HG03354 (cell line): ENCODE results near the gene PEX5.
"Not testable (repeated sequence)": the region's sequence is repeated elsewhere in the genome, so short reads cannot be mapped to it uniquely, and the experiment has no call there.

Source experiments
- ATAC-seq: cut with Tn5 transposase; IDR thresholded peaks from one replicate; pipeline ENCODE4 v1.9.1; 2021; ENCODE audit warnings: mild to moderate bottlenecking; ENCODE audit not compliant: unreplicated experiment, poor library complexity, severe bottlenecking

PEX5 gene

GRCh38 chr12:7158781-7159609 is 30.5 kb upstream of the PEX5 start:
- no peak for ATAC-seq

- no peak for ATAC-seq
Measured at GRCh38 chr12:7160183-7160582, 29.3 kb upstream of the PEX5 start.

- ATAC-seq: no peak
Measured at GRCh38 chr12:7161327-7161726, 28.2 kb upstream of the PEX5 start.

- ATAC-seq: no peak
Measured at GRCh38 chr12:7161811-7162210, 27.7 kb upstream of the PEX5 start.

- ATAC-seq: no peak
Measured at GRCh38 chr12:7162691-7163114, 26.8 kb upstream of the PEX5 start.

- ATAC-seq: no peak
Measured at GRCh38 chr12:7169951-7170350, 19.5 kb upstream of the PEX5 start.

GRCh38 chr12:7171854-7172253 is 17.6 kb upstream of the PEX5 start:
- no peak for ATAC-seq

GRCh38 chr12:7175493-7175892 is 14.0 kb upstream of the PEX5 start:
- no peak for ATAC-seq

- ATAC-seq: no peak
Measured at GRCh38 chr12:7176595-7176994, 12.9 kb upstream of the PEX5 start.

- ATAC-seq: no peak
Measured at GRCh38 chr12:7178481-7178880, 11.0 kb upstream of the PEX5 start.

- ATAC-seq: no peak
Measured at GRCh38 chr12:7180685-7181084, 8.8 kb upstream of the PEX5 start.

- not testable (repeated sequence) for ATAC-seq
Measured at GRCh38 chr12:7186058-7186457, 3.4 kb upstream of the PEX5 start.

GRCh38 chr12:7188562-7189397 is 706 bp upstream of the PEX5 start:
- ATAC-seq: peak; percentile 35

GRCh38 chr12:7190268-7191055 is 976 bp downstream of the PEX5 start:
- peak; percentile 11 for ATAC-seq

GRCh38 chr12:7193674-7194073 is 4.2 kb downstream of the PEX5 start:
- no peak for ATAC-seq

GRCh38 chr12:7197841-7198240 is 8.4 kb downstream of the PEX5 start:
- no peak for ATAC-seq

GRCh38 chr12:7203109-7203508 is 13.6 kb downstream of the PEX5 start:
- no peak for ATAC-seq

GRCh38 chr12:7205091-7205490 is 15.6 kb downstream of the PEX5 start:
- ATAC-seq: no peak

GRCh38 chr12:7206691-7207090 is 17.2 kb downstream of the PEX5 start:
- no peak for ATAC-seq
